ENCODE measurements around the gene USP46.

DNA sequence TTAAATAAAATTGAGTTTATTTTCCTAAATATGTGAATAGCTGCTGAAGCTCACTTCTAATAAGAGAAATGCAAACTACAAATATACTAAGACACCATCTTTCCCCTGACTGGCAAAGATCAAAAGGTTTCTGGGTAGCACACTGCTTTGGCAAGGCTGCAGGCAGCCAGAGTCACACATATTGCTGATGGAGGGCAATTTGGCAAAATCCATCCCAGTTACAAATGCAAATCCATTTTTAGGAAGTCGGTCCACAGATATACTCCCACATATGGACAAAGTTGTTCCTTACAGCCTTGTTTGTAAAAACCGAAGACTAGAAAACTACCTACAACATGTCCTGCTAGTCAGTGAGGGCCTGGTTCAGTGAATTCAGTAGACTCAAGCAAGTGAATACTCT lies 12.4 kb downstream of the USP46 start:
- TF ChIP-seq POLR2A (IDR thresholded peaks at IDR 0.05) = no peak
- TF ChIP-seq, protein P1, sequence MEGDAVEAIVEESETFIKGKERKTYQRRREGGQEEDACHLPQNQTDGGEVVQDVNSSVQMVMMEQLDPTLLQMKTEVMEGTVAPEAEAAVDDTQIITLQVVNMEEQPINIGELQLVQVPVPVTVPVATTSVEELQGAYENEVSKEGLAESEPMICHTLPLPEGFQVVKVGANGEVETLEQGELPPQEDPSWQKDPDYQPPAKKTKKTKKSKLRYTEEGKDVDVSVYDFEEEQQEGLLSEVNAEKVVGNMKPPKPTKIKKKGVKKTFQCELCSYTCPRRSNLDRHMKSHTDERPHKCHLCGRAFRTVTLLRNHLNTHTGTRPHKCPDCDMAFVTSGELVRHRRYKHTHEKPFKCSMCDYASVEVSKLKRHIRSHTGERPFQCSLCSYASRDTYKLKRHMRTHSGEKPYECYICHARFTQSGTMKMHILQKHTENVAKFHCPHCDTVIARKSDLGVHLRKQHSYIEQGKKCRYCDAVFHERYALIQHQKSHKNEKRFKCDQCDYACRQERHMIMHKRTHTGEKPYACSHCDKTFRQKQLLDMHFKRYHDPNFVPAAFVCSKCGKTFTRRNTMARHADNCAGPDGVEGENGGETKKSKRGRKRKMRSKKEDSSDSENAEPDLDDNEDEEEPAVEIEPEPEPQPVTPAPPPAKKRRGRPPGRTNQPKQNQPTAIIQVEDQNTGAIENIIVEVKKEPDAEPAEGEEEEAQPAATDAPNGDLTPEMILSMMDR (IDR thresholded peaks at IDR 0.05) = no peak
